Measurements from ENCODE around the gene P3H2.

DNA sequence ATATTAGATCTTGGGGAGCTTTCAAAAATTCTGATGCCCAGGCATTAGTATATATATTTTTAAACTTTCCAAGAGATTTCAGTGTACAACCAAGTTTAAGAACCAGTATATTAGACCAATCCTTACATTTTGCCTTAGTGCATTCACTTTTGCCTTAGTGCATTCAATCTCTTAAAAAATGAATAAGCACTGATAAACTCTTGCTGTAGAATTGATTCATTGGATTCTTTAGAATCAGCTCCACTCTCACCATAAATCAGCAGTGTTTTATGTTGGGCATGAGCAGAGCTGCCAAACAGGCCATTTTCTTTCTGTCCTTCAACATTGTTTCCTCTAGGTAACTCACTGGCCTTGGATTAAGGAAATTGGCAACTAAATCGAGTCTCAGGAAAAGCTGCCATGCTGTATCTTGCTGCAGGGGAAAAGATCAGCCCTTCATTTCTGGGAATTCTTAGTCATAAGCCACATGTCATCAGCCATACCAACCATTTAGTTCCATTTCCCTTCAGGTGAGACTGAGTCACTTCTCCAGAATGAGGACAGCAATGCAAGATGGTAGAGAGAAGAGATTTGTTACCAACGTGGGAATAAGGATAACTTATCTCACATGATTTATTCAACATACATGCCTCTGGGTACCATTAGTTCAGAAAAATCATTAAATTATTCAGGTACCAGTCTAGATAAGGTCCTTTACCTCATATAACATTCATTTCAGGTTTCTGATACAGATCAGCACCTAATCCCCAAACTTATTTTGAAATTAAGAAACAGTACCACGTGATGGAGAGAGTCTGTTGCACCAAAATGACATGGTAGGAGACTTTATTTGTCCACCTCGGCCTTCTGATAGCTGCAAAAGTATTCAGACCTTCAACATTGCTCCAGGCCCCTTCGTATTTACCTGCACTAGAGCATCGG lies 192.5 kb downstream of the P3H2 start:
- TF ChIP-seq KAT7 (CRISPR knock-in tag; IDR thresholded peaks at IDR 0.05; ENCODE audit: borderline replicate concordance) = no peak
- TF ChIP-seq TAF1 (IDR thresholded peaks at IDR 0.05; ENCODE audit: control insufficient read depth, extremely low read depth, insufficient read depth, low read length, severe bottlenecking) = no peak
- TF ChIP-seq, protein P1, sequence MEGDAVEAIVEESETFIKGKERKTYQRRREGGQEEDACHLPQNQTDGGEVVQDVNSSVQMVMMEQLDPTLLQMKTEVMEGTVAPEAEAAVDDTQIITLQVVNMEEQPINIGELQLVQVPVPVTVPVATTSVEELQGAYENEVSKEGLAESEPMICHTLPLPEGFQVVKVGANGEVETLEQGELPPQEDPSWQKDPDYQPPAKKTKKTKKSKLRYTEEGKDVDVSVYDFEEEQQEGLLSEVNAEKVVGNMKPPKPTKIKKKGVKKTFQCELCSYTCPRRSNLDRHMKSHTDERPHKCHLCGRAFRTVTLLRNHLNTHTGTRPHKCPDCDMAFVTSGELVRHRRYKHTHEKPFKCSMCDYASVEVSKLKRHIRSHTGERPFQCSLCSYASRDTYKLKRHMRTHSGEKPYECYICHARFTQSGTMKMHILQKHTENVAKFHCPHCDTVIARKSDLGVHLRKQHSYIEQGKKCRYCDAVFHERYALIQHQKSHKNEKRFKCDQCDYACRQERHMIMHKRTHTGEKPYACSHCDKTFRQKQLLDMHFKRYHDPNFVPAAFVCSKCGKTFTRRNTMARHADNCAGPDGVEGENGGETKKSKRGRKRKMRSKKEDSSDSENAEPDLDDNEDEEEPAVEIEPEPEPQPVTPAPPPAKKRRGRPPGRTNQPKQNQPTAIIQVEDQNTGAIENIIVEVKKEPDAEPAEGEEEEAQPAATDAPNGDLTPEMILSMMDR (IDR thresholded peaks at IDR 0.05 in 2 of 3, conservative IDR thresholded peaks at IDR 0.05 in 1 of 3; ENCODE audit: insufficient read depth in 2 of 3, low read depth in 1 of 3, low read length in 3 of 3) = no peak
- TF ChIP-seq EGR1 (conservative IDR thresholded peaks at IDR 0.05) = no peak
